ENCODE data around the gene ACAN.

ACAN gene

DNA sequence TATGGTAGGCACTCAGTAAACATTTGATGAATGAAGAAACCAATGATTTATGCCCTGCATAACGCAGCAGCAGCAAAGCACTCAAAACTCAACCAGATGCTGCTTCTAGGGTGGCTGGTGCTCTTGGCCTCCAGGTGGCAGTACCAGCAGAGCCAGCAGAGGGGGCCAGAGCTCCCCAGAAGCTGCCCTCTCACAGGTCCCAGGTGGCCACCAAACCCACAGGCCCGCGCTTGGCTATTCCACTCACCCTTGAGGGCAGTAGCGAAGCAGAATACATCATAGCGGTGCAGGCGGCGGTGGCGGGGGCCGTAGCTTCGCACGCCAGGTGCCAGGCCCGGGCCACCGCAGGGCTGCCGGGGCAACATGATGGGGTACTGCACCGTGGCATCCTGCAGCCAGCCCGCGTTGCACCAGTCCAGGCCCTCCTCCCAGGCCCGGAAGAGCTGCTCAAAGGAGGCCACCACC lies 75.5 kb downstream of the ACAN start:
- peak; percentile 10 for DNase-seq (ENCODE audit: low spot score)

DNA sequence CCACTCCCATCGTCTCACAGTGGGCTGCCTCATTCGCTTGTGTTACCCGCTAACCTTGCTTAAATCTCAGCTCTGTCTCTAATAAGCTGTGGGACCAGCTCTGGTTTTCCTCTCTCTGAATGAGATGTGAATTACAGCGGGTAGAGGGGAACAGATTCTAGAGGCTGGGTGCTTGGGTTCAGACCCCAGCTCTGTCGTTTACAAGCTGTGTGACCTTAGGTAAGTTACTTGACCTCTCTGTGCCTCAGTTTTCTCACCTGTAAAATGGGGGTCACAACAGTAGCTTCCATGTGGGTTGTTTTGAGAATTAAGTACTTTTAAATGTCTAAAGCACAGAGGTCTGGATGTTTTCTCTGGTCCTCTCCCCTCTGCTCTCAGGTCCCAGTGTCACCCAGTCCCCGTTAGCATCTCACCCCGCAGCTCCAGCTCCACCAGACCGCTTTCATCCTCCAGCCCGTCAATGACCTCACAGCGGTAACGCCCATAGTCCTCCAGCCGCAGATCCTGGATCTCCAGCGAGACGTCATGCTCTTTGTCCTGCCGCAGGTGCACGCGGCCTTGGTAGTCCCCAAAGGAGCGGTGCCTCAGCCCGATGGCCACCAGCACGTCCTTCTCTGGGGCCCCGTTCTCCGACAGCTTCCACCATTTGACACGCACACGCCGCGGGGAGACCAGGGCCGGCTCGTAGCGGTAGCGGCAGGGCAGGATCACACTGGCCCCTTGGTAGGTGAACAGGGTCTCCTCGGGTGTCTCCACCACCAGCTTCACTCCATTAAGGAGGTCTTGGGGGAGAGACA lies 77.9 kb downstream of the ACAN start:
- DNase-seq (ENCODE audit: low spot score), result no peak

DNA sequence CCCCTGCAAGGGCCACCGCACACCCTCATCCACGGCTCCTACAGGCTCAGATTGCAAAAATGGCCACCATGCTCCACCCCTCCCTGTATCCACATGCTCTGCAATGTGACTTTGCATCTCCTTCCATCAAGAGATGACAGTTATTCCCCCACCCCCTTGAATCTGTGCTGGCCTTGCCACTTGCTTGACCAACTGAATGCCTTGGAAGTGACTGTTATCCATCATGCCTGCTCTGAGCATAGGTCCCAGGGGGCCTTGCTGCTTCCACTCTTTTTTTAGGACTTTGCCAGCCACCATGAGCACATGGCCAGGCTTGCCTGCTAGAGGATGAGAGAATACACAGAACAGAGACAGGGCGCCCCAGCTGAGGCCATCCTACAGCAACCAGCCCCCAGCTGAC lies 78.5 kb downstream of the ACAN start:
- no peak for DNase-seq (ENCODE audit: low spot score)

DNA sequence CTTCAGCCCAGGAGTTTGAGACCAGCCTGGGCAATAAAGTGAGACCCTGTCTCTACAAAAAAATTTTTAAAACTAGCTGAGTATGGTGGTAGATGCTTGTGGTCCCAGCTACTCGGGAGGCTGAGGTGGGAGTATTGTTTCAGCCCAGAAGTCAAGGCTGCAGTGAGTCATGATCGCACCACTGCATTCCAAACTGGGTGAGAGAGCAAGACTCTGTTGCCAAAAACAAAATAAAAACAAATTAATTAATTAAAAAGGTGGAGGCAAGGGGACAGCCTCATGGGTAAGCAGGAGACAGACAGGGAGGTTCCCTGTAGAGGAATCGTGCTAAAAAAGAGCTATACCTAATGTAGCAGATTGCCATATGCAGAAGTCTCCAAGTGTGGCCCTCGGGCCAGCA lies 79.5 kb downstream of the ACAN start:
- no peak for DNase-seq (ENCODE audit: low spot score)

DNA sequence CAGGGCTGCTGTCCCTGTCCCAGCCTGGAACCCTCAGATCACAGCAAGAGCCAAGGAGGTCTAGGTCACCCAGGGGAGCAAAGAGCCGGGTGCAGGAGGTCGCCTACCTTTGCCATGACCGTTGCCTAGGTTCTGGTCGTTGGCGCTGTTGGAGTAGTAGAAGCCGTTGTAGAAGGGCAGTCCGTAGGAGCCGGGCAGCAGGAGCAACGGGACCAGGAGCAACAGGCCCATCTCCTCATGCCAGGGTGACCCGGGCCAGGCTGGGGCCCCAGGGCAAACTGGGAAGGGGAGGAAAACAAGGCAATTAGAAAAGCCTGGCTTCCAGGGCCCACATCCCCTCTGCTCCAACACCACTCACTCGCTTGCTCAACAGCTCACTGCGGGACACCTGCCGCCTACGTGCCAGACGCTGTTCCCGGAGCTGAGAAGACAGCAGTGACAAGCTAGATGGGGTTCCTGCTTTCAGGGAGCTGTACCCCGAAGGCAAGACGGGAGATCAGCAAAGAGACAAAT lies 83.9 kb downstream of the ACAN start:
- DNase-seq (ENCODE audit: low spot score), result no peak

DNA sequence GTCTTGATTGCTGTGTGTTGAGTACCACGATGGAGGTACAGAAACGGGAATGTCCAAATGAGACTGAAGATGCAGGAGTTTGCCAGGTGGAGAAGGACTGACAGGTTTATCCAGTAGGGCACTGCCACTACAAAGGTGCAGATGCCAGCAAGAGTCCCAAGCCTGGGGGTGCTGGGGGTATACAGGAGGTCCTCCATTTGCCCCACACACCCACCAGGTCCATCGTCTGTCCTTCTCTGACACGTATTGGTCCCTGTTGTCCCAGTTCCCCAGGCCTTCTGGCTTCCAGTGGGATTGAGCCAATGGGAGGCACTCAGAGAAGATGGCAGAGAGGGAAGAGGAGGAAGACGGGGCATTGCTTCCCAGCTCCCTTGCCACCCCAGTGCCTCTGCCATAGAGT lies 85.5 kb downstream of the ACAN start:
- DNase-seq (ENCODE audit: low spot score), result no peak

DNA sequence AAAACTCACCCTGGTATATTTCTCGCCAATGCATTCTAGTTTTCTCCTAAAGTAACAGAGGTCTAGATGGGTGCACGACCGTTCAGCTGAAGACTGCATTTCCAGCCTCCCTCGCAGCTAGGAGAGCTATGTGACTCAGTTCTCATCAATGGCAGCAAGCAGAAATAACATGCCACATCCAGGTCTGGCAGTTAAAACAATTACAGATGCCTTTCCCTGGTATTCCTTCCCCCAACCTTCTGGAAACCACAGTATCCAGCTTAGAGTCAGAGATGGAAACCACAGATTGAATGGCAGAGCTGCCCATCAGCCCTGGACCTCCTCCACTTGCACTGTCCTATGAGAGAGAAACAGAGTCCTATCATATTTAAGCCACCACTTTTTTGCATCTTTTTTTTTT lies 87.3 kb downstream of the ACAN start:
- DNase-seq (ENCODE audit: low spot score), result no peak

DNA sequence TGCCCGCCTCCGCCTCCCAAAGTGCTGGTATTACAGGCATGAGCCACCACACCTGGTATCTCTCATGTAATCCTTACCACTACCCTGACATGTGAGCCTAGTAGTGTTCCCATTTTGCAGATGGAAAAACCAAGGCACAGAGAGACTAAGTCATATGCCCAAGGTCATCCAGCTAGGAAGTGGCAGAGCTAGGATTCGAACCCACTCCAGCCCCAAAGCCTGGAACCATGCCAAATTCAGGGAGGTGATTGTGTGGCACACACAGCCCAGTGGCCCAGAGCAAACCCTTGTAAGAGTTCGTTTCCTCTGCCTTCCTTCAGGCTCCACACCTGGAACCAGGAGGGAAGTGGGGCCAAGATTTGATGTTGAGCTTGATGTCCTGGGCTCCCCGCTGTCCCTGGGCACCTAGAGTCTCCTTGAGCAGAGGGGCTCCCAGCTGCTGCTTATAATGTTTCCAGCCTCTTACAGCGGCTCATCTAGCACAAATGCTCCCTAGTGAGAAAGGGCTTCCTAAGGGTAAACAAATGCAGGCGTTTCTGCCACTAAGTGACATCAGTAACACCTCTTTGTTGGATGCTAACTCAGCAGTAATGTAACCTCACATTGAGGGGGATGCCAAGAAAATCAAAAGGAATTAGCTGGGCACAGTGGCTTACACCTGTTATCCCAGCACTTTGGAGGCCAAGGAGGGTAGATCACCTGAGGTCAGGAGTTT lies 88.5 kb downstream of the ACAN start:
- no peak for DNase-seq (ENCODE audit: low spot score)

DNA sequence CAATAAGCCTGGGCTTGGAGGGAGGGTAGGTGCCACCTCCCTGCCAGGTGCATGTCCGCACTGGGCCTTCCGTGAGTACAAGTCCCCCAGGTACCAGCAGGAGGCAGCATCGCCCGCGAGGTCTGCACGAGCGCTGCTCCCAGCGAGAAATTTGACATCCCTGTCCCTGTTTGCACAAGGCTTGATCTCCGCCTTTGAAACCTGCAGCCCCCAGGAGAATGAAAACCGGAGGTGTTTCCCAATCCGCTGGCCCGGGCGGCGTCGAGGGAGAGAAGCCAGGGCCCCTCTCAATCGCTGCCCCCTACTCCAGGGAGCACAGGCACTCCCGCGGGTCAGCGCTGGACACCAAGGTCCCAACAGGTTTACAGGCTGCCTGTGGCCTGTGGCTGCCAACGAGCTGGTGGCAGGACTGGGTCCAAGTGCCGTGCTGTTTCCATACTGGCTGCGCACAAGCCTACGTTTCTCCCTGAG lies 91.1 kb downstream of the ACAN start:
- no peak for DNase-seq (ENCODE audit: low spot score)

DNA sequence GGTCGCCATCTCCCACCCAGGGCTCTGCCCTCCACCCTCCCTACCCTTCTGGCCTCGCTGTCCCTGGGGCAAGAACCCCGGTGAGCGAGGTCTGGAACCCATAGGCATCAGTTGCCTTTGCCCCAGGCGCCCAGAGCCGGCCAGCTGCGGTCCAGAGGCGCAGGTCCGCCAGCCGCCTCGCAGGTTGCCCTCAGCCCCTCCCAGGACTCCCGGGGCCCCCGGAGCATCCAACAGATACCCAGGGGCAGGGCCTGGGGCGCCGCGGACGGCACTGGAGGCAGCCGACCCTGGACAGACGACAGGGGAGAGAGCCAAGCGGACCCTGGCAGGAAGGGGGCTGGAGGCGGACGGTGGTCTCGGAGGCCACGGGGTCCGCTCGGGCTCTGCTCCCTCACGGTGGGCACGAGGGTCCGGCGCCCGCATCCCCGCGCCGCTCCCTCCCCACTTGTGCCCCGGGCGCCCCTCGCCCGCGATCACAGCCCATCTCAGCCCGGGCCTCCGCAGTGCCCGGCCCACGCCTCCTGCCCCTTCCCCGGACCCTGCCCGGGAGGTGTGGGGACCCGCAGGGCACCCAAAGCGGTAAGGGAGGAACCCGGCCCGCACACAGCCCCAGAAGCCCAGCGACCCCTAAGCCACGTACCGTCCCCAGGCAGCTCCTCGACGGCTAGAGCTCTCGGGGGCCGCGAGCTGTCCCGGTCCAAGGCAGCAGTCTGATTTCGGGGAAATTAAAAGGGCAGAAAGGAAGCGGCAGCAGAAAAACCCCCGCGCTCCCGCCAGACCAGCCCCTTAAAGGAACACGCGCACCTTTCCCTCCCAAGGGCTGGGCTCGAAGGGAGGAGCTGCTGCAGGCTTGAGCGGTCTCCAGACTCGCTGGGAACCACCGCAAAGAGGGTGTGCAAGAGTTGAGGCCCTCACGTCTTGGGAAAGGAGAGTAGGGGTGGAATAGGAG lies 91.9 kb downstream of the ACAN start, which contains the start of gene HAPLN3:
Gene HAPLN3, minus strand, starts transcription at position 726 of the 949 bp plus-strand sequence. CDS start 8,246 bp downstream, outside the sequence.
- DNase-seq (ENCODE audit: low spot score), result no peak

DNA sequence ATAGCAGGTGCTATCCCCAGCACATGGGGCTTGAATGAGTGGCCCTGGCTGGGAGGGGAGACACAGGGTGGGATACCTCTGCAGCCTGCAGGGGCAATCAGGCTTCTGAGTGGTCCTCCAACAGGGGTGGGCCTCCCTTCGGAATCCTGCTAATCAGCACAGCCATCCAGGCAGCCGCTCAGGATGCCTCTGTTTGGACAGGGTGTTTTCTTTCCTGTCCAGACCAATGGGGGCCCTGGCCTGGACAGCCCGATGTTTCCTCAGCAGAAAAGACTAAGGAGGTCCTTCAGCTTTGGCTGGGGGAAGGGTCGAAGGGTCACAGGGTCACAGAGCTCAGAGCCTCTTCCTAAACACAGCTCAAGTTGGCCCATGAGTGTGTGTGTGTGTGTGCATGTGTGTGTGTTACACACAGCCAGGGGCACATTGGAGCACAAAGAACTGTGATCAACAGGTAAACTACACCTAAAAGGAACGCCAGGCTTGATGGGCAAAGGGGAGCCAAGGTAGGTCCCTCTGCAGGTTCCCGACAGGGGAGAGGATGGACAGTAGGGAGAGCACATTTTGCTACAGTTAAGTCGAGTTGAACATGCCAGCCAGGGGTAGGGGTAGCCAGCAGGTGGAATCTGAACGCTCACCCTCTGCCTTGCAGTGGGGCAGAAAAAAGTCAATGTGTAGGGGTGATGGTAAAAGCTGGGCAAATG lies 93.2 kb downstream of the ACAN start:
- DNase-seq (ENCODE audit: low spot score), result no peak

DNA sequence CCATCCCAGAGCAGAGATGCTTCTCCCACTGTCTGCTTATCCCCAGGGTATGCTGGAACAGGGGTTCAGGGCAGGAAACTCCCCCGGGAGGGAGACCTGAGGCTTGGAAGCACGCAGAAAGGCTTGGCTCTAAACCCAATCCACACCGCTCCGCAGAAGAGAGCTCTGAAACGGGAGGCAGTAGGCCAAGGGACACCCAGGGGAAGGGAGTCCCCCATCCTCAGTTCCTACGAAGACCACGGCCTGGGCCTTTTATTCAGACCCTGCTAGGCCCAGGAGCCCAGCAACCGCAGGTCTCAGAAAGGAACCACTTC lies 93.9 kb downstream of the ACAN start:
- no peak for DNase-seq (ENCODE audit: low spot score)

DNA sequence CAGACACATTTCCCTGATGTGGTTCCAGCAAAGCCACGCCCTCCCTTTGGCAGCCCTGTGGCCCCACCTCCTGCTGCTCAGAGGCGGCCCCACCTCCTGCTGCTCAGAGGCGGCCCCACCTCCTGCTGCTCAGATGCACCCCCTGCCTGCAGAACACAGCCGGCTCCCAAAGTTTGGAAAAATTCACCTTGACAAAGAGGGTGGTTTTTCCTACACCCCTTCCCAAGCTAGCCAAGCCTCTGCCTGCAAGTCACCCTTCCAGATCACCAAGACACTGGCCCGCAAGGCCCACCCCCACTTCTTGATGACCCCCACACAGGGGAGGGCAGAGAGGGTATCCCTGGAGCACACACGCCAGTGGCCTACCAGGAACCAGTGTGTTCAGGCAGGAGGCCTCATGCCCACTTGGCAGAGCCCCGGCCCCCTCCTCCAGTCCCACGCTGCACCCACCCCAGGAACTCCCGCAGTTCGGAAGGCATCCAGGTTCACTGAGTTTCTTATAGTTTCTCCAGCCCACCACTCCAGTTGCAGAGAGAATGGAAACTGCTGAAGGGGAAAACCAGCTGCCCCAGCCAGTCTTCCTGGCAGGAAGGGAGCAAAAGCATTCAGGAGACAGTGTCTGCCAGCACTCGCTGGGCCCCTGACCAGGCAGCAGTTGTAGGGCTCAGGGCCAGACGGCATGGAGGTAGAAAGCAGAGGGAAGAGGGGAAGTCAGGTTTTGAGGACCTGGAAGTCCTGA lies 94.4 kb downstream of the ACAN start:
- peak; percentile 64 for DNase-seq (ENCODE audit: low spot score)

DNA sequence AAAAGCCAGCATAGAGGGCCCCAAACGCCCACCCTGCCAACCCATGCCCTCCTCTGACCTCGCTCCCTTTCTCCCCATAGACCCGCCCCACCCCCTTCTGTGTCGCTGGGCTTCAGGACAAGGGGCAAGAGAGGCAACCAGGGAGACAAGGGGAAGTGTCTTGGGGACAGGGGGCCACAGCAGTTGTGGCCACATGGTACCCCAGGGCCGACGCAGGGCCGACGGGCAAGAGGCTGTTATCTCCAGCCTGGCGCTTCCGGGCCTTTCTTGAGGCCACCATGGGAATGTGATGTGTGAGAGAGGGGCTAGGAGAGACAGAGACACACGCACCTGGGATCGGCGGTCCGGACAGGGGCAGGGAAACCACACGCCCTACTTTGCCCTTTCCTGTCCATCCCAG lies 95.5 kb downstream of the ACAN start:
- DNase-seq (ENCODE audit: low spot score), result no peak

DNA sequence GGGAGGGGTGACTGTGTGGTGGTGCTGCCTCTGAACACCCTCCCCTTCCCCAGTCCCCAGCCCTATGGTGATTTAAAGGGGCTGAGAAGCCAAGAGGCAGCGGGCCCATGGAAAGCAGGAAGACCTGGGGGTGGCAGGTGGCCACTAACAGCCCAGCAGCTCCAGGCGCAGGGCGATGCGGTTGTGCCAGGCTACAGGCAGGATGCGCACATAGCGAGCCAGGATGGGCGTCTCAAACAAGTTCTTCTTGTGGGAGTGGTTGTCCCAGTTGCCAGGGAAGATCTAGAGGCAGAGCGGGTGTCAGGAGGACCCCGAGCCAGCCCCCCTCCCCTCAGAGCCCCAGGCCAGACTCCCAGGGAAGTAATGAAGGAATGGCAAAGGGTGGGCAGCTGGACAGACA lies 96.0 kb downstream of the ACAN start:
- DNase-seq (ENCODE audit: low spot score), result no peak

DNA sequence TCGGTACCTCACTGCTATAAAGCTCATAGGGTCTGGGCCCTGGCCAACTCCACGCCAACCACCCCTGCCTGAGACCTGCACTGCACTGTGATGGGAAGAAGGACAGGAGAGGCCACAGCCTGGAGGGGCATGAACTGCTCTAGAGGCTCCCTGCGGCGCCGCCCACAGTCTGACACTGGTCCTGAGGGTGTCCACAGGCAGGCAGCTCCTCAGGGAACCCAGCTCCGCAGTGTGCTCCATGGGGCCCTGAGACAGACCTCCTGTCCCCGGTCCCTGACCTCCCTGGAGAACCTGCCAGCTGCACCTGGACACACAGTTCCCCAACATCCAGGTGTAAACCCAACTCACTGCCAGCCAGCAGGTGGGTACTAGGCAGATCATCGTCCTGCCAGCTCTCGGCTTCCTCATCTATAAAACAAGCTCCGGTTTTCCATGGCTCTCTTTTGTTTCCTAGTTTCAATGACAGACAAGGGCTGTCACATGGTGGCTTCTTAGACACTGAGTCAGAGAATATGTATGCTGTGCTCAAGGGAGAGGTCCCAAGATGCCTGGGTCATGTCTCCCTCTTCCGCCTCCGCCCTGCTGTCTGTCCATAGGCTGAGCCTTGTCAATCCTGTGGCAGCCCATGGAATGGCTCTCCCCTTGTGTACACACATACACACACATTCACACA lies 97.2 kb downstream of the ACAN start:
- DNase-seq (ENCODE audit: low spot score), result no peak

DNA sequence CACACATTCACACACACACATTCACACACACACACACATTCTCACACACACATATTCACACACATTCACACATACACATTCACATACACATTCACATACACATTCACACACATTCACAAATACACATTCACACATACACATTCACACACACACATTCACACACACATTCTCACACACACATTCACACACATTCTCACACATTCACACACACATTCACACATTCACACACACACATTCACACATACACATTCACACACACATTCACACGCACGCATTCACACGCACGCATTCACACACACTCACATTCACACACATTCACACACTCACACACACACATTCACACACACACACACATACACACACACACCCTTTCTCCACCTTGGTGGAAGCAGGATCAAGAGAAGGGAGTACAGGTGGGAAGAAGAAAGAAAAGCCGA lies 97.8 kb downstream of the ACAN start:
- no peak for DNase-seq (ENCODE audit: low spot score)

DNA sequence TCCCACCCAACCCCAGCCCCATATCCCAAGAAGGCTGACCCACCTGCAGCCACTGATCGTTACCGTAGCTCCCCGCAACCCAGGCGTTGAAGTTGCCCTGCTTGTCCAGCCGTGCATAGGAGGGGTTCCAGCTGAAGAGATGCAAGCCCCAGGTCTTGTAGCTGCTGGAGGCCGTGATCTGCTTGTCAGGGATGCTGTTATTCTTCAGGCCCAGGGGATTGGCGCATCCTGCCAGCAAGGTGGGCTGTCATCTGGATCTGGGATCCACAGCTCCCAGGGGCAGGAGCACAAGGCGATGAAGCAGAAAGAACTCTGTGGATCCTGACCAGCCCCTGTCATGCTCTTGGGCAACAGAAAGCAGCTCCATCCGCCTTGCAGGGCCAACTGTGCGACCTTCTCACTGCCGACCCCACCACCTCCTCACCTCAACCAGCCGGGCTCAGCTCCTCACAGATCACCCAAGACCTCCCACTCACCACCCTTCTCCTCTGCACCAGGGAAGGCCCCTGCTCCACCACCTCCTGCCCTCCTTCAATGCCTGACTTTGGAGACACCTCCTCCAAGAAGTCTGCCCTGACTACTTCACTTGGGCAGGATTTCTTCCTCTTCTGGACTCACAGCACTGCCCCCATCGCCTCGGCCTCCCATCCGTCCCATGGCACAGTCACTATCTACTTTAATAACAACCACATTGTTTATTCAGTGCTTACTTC lies 98.4 kb downstream of the ACAN start:
- DNase-seq (ENCODE audit: low spot score), result no peak

DNA sequence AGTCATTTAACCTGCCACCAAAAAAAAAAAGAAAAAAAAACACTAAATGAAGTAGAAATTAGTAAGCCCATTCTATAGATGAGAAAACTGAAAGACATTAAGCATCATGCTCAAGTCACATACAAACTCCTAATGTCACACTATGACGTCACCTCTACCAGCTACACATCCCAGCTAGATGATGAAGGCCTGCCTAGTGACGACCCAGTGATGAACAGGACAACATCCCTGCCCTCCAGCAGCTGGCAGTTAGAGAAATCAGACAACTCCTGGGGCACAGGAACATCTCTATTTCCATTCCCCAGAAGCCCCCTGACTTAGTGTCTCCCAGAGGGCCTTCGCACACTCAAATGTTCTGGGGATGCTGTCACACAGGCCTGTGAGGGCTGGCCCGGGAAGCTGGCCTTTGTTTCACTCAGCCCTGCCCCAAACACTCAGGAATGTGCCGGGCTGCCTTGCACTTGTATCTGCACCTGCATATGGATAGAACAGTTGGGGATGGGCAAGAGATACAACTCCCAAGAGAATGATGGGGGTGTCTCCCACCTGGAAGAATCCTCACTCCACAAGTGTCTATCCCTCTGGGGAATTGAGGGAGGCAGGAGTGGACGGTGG lies 99.1 kb downstream of the ACAN start:
- DNase-seq (ENCODE audit: low spot score), result no peak

All from hematopoietic multipotent progenitor cell treated with erythropoietin and hydrocortisone succinate and interleukin-3 and kit ligand, for 15 days (in vitro differentiated cells).